ENCODE results near the gene FCRL6.

The FCRL6 gene

GRCh38 chr1:159859767-159860322 lies 57.7 kb downstream of the FCRL6 start:
- TF ChIP-seq MAX (IDR thresholded peaks at IDR 0.05; ENCODE audit: low read depth, low read length) (no peak), POLR2A (IDR thresholded peaks at IDR 0.05; ENCODE audit: extremely low read depth, insufficient read length) (no peak), MYC (IDR thresholded peaks at IDR 0.05; ENCODE audit: low read depth, low read length) (no peak)
- TF ChIP-seq, protein P1, sequence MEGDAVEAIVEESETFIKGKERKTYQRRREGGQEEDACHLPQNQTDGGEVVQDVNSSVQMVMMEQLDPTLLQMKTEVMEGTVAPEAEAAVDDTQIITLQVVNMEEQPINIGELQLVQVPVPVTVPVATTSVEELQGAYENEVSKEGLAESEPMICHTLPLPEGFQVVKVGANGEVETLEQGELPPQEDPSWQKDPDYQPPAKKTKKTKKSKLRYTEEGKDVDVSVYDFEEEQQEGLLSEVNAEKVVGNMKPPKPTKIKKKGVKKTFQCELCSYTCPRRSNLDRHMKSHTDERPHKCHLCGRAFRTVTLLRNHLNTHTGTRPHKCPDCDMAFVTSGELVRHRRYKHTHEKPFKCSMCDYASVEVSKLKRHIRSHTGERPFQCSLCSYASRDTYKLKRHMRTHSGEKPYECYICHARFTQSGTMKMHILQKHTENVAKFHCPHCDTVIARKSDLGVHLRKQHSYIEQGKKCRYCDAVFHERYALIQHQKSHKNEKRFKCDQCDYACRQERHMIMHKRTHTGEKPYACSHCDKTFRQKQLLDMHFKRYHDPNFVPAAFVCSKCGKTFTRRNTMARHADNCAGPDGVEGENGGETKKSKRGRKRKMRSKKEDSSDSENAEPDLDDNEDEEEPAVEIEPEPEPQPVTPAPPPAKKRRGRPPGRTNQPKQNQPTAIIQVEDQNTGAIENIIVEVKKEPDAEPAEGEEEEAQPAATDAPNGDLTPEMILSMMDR (IDR thresholded peaks at IDR 0.05; ENCODE audit: low read depth, low read length) = no peak
- H3K4me3 ChIP-seq (ENCODE audit: low read depth, low read length) = no peak overlapping the region
- DNase-seq (ENCODE audit: low read depth) = no peak

GRCh38 chr1:159860456-159860855 lies 58.3 kb downstream of the FCRL6 start:
- TF ChIP-seq MYC (IDR thresholded peaks at IDR 0.05; ENCODE audit: low read depth, low read length) = no peak
- no peak for TF ChIP-seq MAX (IDR thresholded peaks at IDR 0.05; ENCODE audit: low read depth, low read length)
- TF ChIP-seq, protein P1 (IDR thresholded peaks at IDR 0.05; ENCODE audit: low read depth, low read length) = no peak
- TF ChIP-seq POLR2A (IDR thresholded peaks at IDR 0.05; ENCODE audit: extremely low read depth, insufficient read length) = no peak
- no peak overlapping the region for H3K4me3 ChIP-seq (ENCODE audit: low read depth, low read length)
- DNase-seq (ENCODE audit: low read depth) = no peak

GRCh38 chr1:159861218-159861617 lies 59.1 kb downstream of the FCRL6 start:
- DNase-seq (ENCODE audit: low read depth) = no peak
- TF ChIP-seq, protein P1 (IDR thresholded peaks at IDR 0.05; ENCODE audit: low read depth, low read length) = no peak
- no peak for TF ChIP-seq MAX (IDR thresholded peaks at IDR 0.05; ENCODE audit: low read depth, low read length)
- no peak for TF ChIP-seq POLR2A (IDR thresholded peaks at IDR 0.05; ENCODE audit: extremely low read depth, insufficient read length)
- TF ChIP-seq MYC (IDR thresholded peaks at IDR 0.05; ENCODE audit: low read depth, low read length) = no peak
- H3K4me3 ChIP-seq (ENCODE audit: low read depth, low read length) = no peak overlapping the region

DNA sequence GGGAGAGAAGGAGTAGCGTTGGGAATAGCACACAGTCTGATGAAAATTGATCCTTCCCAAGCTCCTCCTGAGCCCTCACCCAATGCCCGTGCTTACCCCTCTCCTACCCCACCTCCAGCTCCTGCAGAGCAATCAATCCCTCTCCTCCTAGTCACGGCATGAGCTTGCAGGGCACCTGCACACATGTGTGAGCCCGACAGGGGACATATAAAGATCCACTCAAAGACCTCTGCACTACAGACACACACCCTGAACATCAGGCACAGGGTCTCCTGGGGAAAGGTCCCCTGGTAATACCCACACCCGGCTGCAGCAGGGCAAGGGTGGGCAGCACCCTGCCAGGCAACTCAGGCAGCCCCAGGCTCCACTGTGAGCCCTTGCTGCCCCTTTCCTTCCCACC lies 59.9 kb downstream of the FCRL6 start:
- TF ChIP-seq MYC (IDR thresholded peaks at IDR 0.05; ENCODE audit: low read depth, low read length) = no peak
- TF ChIP-seq POLR2A (IDR thresholded peaks at IDR 0.05; ENCODE audit: extremely low read depth, insufficient read length) = no peak
- no peak for TF ChIP-seq MAX (IDR thresholded peaks at IDR 0.05; ENCODE audit: low read depth, low read length)
- TF ChIP-seq, protein P1 (IDR thresholded peaks at IDR 0.05; ENCODE audit: low read depth, low read length) = no peak
- DNase-seq (ENCODE audit: low read depth) = no peak
- no peak overlapping the region for H3K4me3 ChIP-seq (ENCODE audit: low read depth, low read length)

- no peak for DNase-seq (ENCODE audit: low read depth)
- H3K4me3 ChIP-seq (ENCODE audit: low read depth, low read length) = no peak within 1 kb of the TSS
- TF ChIP-seq, protein P1 (IDR thresholded peaks at IDR 0.05; ENCODE audit: low read depth, low read length) = no peak
- no peak for TF ChIP-seq MYC (IDR thresholded peaks at IDR 0.05; ENCODE audit: low read depth, low read length)
- no peak for TF ChIP-seq MAX (IDR thresholded peaks at IDR 0.05; ENCODE audit: low read depth, low read length)
- no peak for TF ChIP-seq POLR2A (IDR thresholded peaks at IDR 0.05; ENCODE audit: extremely low read depth, insufficient read length)
These were observed 60.4 kb downstream of the FCRL6 start, which contains the start of gene VSIG8 for GRCh38 chr1:159862557-159862956. Gene VSIG8 (minus strand): TSS chr1:159862657. CDS start chr1:159862521, 136 bp downstream.

Data from NB4 (cell line).